H1 (cell line): ENCODE measurements around the gene EXOSC7. TPM values are rescaled to one million over a fixed set of nuclear protein-coding genes. Genes with fewer than 3 reads are reported as not detected.

Experiments used
- CTCF ChIA-PET: fragments of 300-600 bp; sonication (Branson Sonifier 250); formaldehyde crosslinking; loops from one replicate; lab custom pipeline; 2021; ENCODE audit not compliant: partially characterized antibody; lab: Charles Lee
- POLR2A ChIA-PET: fragments of 300-600 bp; sonication (Branson Sonifier 250); formaldehyde crosslinking; loops from one replicate; lab custom pipeline; 2021; ENCODE audit warnings: inconsistent platforms; ENCODE audit not compliant: partially characterized antibody; lab: Charles Lee
- DNase-seq, 2 experiments: peaks; one replicate each; pipeline versions ENCODE4 v3.0.0 to v3.0.0-alpha.2; 2010 to 2022; ENCODE audit warnings: low spot score in 2 of 2, low read depth in 1 of 2, mixed read lengths in 1 of 2
- FAIRE-seq: peaks from 2 replicates; lab custom pipeline; 2011; peaks lifted over from hg19 to GRCh38; lab: Jason Lieb, UNC
- H2AFZ ChIP-seq: 2 replicates; pipeline ENCODE4 v1.8.1; 2012; ENCODE audit warnings: low read length, inconsistent platforms
- H2AK5ac ChIP-seq: 2 replicates; pipeline ENCODE4 v1.6.1; 2013; ENCODE audit warnings: low read depth, low read length
- H2BK120ac ChIP-seq: replicated peaks from 2 replicates; pipeline ENCODE3; 2013; ENCODE audit warnings: low read depth, low read length, inconsistent platforms
- H2BK12ac ChIP-seq: 2 replicates; pipeline ENCODE4 v1.6.1; 2013; ENCODE audit warnings: low read depth, low read length
- H2BK15ac ChIP-seq: 2 replicates; pipeline ENCODE4 v1.6.1; 2013; ENCODE audit warnings: low read length
- H2BK20ac ChIP-seq: 2 replicates; pipeline ENCODE4 v1.6.1; 2013; ENCODE audit warnings: low read length
- H2BK5ac ChIP-seq: 2 replicates; pipeline ENCODE4 v1.6.1; 2013; ENCODE audit warnings: low read depth, low read length
- H3K14ac ChIP-seq: 2 replicates; pipeline ENCODE4 v1.6.1; 2013; ENCODE audit warnings: inconsistent platforms; ENCODE audit not compliant: insufficient read length
- H3K18ac ChIP-seq: 2 replicates; pipeline ENCODE4 v1.6.1; 2013; ENCODE audit warnings: low read length; ENCODE audit errors: extremely low read depth
- H3K23ac ChIP-seq: 2 replicates; pipeline ENCODE4 v1.6.1; 2013; ENCODE audit warnings: inconsistent platforms; ENCODE audit not compliant: insufficient read length
- H3K23me2 ChIP-seq: 2 replicates; pipeline ENCODE4 v1.6.1; 2013; ENCODE audit warnings: low read depth, low read length
- H3K27ac ChIP-seq: 2 replicates; pipeline ENCODE4 v1.6.1; 2011; ENCODE audit warnings: low read depth, low read length, inconsistent platforms
- H3K27me3 ChIP-seq, 4 experiments: replicated peaks in 1 of 4; 1 replicate in 1 of 4; 2 replicates in 3 of 4; pipeline versions ENCODE4 v1.6.1 to v1.8.1; 2011 to 2013; ENCODE audit warnings: low read length in 3 of 4, mild to moderate bottlenecking in 3 of 4, inconsistent platforms in 2 of 4, mixed read lengths in 2 of 4, moderate library complexity in 1 of 4; ENCODE audit not compliant: control insufficient read depth in 3 of 4, insufficient read depth in 3 of 4; ENCODE audit errors: extremely low read depth in 1 of 4
- H3K36me3 ChIP-seq, 4 experiments: 2 replicates each; pipeline versions ENCODE4 v1.6.1 to v1.8.1; 2011 to 2013; ENCODE audit warnings: mild to moderate bottlenecking in 4 of 4, low read length in 3 of 4, moderate library complexity in 2 of 4, control low read depth in 1 of 4, inconsistent platforms in 1 of 4; ENCODE audit not compliant: insufficient read depth in 4 of 4, control insufficient read depth in 2 of 4
- H3K4ac ChIP-seq: replicated peaks from 2 replicates; pipeline ENCODE3; 2013; ENCODE audit warnings: low read length, low read depth, mixed read lengths, inconsistent platforms; ENCODE audit not compliant: insufficient read length
- H3K4me1 ChIP-seq, 4 experiments: replicated peaks in 1 of 4; 1 replicate in 1 of 4; 2 replicates in 3 of 4; pipeline versions ENCODE4 v1.6.1 to v1.8.1; 2011 to 2013; ENCODE audit warnings: low read length in 3 of 4, inconsistent platforms in 2 of 4, mixed read lengths in 1 of 4; ENCODE audit not compliant: insufficient read depth in 4 of 4, control insufficient read depth in 3 of 4
- H3K4me2 ChIP-seq, 2 experiments: 2 replicates each; pipeline versions ENCODE4 v1.6.1 to v1.8.1; 2011 to 2013; ENCODE audit warnings: low read depth in 2 of 2, low read length in 2 of 2, control low read depth in 1 of 2, inconsistent platforms in 1 of 2, mild to moderate bottlenecking in 1 of 2; ENCODE audit not compliant: insufficient read depth in 1 of 2
- H3K4me3 ChIP-seq, 4 experiments: fragments of 200-600, 300-600 bp in 1 of 4; sonication (generic), shearing (Covaris generic), sonication (Bioruptor Twin) in 1 of 4; 2 replicates each; pipeline versions ENCODE4 v1.5.1 to v1.8.1; 2011 to 2016; ENCODE audit warnings: low read length in 4 of 4, low read depth in 3 of 4, control low read depth in 2 of 4, inconsistent platforms in 2 of 4, mild to moderate bottlenecking in 2 of 4, mixed read lengths in 1 of 4, moderate library complexity in 1 of 4; ENCODE audit not compliant: insufficient read depth in 2 of 4; ENCODE audit errors: extremely low read depth in 1 of 4
- H3K56ac ChIP-seq: replicated peaks from 2 replicates; pipeline ENCODE3; 2013; ENCODE audit warnings: low read depth, mild to moderate bottlenecking, mixed read lengths, low read length, inconsistent platforms; ENCODE audit not compliant: insufficient read length
- H3K79me1 ChIP-seq: 2 replicates; pipeline ENCODE4 v1.6.1; 2013; ENCODE audit warnings: low read depth, low read length, control low read depth
- H3K79me2 ChIP-seq, 2 experiments: 2 replicates each; pipeline versions ENCODE4 v1.6.1 to v1.8.1; 2012 to 2013; ENCODE audit warnings: low read length in 2 of 2, mild to moderate bottlenecking in 2 of 2, inconsistent platforms in 1 of 2; ENCODE audit not compliant: insufficient read depth in 2 of 2, control insufficient read depth in 1 of 2
- H3K9ac ChIP-seq, 4 experiments: replicated peaks in 1 of 4; 1 replicate in 1 of 4; 2 replicates in 3 of 4; pipeline versions ENCODE4 v1.6.1 to v1.8.1; 2011 to 2013; ENCODE audit warnings: low read depth in 3 of 4, low read length in 3 of 4, control low read depth in 2 of 4, mild to moderate bottlenecking in 2 of 4, moderate library complexity in 2 of 4, inconsistent platforms in 1 of 4; ENCODE audit errors: extremely low read depth in 1 of 4
- H3K9me3 ChIP-seq, 2 experiments: 2 replicates each; pipeline versions ENCODE4 v1.6.1 to v1.8.1; 2012 to 2013; ENCODE audit warnings: mild to moderate bottlenecking in 2 of 2, moderate library complexity in 2 of 2, control low read depth in 1 of 2, inconsistent platforms in 1 of 2, low read depth in 1 of 2, low read length in 1 of 2, mixed read lengths in 1 of 2; ENCODE audit not compliant: insufficient read depth in 2 of 2
- H4K20me1 ChIP-seq, 2 experiments: replicated peaks in 1 of 2; 2 replicates each; pipeline versions ENCODE3 to v1.8.1; 2011 to 2013; ENCODE audit warnings: inconsistent platforms in 2 of 2, low read length in 2 of 2, mild to moderate bottlenecking in 1 of 2; ENCODE audit not compliant: insufficient read depth in 2 of 2, control insufficient read depth in 1 of 2
- H4K5ac ChIP-seq: 2 replicates; pipeline ENCODE4 v1.6.1; 2013; ENCODE audit warnings: low read length, low read depth, mixed read lengths, inconsistent platforms; ENCODE audit not compliant: insufficient read length
- H4K8ac ChIP-seq: 2 replicates; pipeline ENCODE4 v1.8.0; 2013; ENCODE audit warnings: mild to moderate bottlenecking, moderate library complexity, low read length, inconsistent platforms; ENCODE audit not compliant: insufficient read depth; ENCODE audit errors: extremely low read depth
- H4K91ac ChIP-seq: replicated peaks from 2 replicates; pipeline ENCODE3; 2013; ENCODE audit warnings: low read length, mixed read lengths, inconsistent platforms; ENCODE audit not compliant: insufficient read length
- CHD2 ChIP-seq: IDR thresholded peaks from 2 replicates; pipeline ENCODE4 v1.6.1; 2012; ENCODE audit warnings: low read length, improper control_type of control experiment
- JUND ChIP-seq: IDR thresholded peaks from 2 replicates; pipeline ENCODE4 v1.6.1; 2011; ENCODE audit warnings: mild to moderate bottlenecking, improper control_type of control experiment, low read length
- KDM5A ChIP-seq: fragments of 200-600 bp; IDR thresholded peaks from 2 replicates; pipeline ENCODE4 v1.7.1; 2012; ENCODE audit warnings: mild to moderate bottlenecking, low read length, inconsistent platforms, mixed read lengths
- NRF1 ChIP-seq: IDR thresholded peaks from 2 replicates; pipeline ENCODE4 v1.6.1; 2011; ENCODE audit warnings: mild to moderate bottlenecking, low read depth, low read length, improper control_type of control experiment
- RXRA ChIP-seq: IDR thresholded peaks from 2 replicates; pipeline ENCODE4 v1.6.1; 2011; ENCODE audit warnings: low read depth, mild to moderate bottlenecking, low read length, moderate library complexity; ENCODE audit not compliant: insufficient read depth
- SIX5 ChIP-seq: IDR thresholded peaks from 2 replicates; pipeline ENCODE4 v1.6.1; 2011; ENCODE audit warnings: mild to moderate bottlenecking, low read depth, low read length
- SP1 ChIP-seq: IDR thresholded peaks from 2 replicates; pipeline ENCODE4 v1.6.1; 2011; ENCODE audit warnings: low read depth, low read length
- SUZ12 ChIP-seq: fragments of 200-600 bp; sonication (generic); IDR thresholded peaks from 2 replicates; pipeline ENCODE4 v1.6.1; 2012; ENCODE audit warnings: mild to moderate bottlenecking, inconsistent platforms, low read length, moderate library complexity, mixed read lengths
- TAF1 ChIP-seq: IDR thresholded peaks from 2 replicates; pipeline ENCODE4 v1.6.1; 2011; ENCODE audit warnings: mild to moderate bottlenecking, low read depth, low read length
- TAF7 ChIP-seq: optimal IDR thresholded peaks from 2 replicates; pipeline ENCODE3; 2011; ENCODE audit warnings: low read depth, mild to moderate bottlenecking, inconsistent platforms, low read length, moderate library complexity, borderline replicate concordance
- TBP ChIP-seq: IDR thresholded peaks from 2 replicates; pipeline ENCODE4 v1.6.1; 2011; ENCODE audit warnings: low read depth, low read length, improper control_type of control experiment
- USF2 ChIP-seq: IDR thresholded peaks from 2 replicates; pipeline ENCODE4 v1.6.1; 2011; ENCODE audit warnings: low read length, improper control_type of control experiment
- ZNF274 ChIP-seq: IDR thresholded peaks from 2 replicates; pipeline ENCODE4 v1.7.0; 2012; ENCODE audit warnings: low read length, borderline replicate concordance; ENCODE audit errors: extremely low read depth
- WGBS, 2 experiments: shearing (Covaris generic) in 1 of 2; methylation state at CpG; one replicate each; pipeline versions ENCODE4 v1.1.6 to v1.1.7; 2013 to 2015; ENCODE audit warnings: low lambda C conversion rate in 2 of 2, mixed read lengths in 2 of 2, inconsistent platforms in 1 of 2, low coverage in 1 of 2, missing lambda C conversion rate in 1 of 2; ENCODE audit not compliant: insufficient replicate concordance in 2 of 2, insufficient coverage in 1 of 2, insufficient read length in 1 of 2; ENCODE audit errors: extremely low coverage in 1 of 2, missing lambda C conversion rate in 1 of 2; 5-methylcytosine and 5-hydroxymethylcytosine counted together
- polyA plus RNA-seq, 7 experiments: library from polyadenylated mRNA; depleted of rRNA in 3 of 7; stranded (reverse) in 5 of 7; unstranded in 2 of 7; fragments of >200 nt in 5 of 7; fragments of 200-250 nt in 2 of 7; gene quantifications; 1 replicate in 5 of 7; 2 replicates in 1 of 7; 4 replicates in 1 of 7; pipeline versions ENCODE4 v1.2.1 to v1.2.3, GENCODE V29; 2011 to 2013; ENCODE audit warnings: missing spikeins in 2 of 7, mixed read lengths in 2 of 7
- total RNA-seq: library from RNA; stranded (reverse); fragmentation: NEBNext Ultra II Directional; extraction: Animal tissue kit (Norgen Biotek cat#: 25700); gene quantifications from 2 replicates; pipeline ENCODE4 v1.2.1, GENCODE V29; 2021

EXOSC7 gene
- total and polyA plus RNA-seq, 2 of the 8 experiments (the other 6 are each of a cell fraction or from before 2014, with no cell fraction given): 92.7 to 94.5 TPM

- FAIRE-seq: no peak
- Histone ChIP-seq H3K18ac (no peak overlapping the region), H2BK12ac (no peak overlapping the region), H2BK15ac (no peak overlapping the region), H3K14ac (no peak overlapping the region), H4K20me1 (peaks cover 9 to 15% of the 10 kb centered on the region in 2 experiments), H3K4me1 (no peaks in the 10 kb centered on the region), H3K23me2 (no peaks in the 10 kb centered on the region), H4K8ac (no peak overlapping the region), H4K91ac (no peak overlapping the region), H3K27me3 (no peaks in the 10 kb centered on the region), H3K56ac (no peak overlapping the region), H3K23ac (no peak overlapping the region), H3K9me3 (peaks cover 2 to 11% of the 10 kb centered on the region in 2 experiments; a peak in 1 of 4 replicates), H3K4ac (no peak overlapping the region), H3K79me2 (peaks cover 40 to 95% of the 10 kb centered on the region in 2 experiments), H3K4me3 (no peak overlapping the region), H3K27ac (no peak overlapping the region), H3K9ac (no peak overlapping the region), H2BK20ac (no peak overlapping the region), H2BK5ac (no peak overlapping the region), H4K5ac (no peak overlapping the region), H3K79me1 (peaks cover 21% of the 10 kb centered on the region), H3K36me3 (peaks cover 0 to 21% (median 5%) of the 10 kb centered on the region in 4 experiments; a peak in 4 of 8 replicates), H2BK120ac (no peak overlapping the region), H2AK5ac (no peak overlapping the region), H2AFZ (no peak overlapping the region), H3K4me2 (no peak overlapping the region)
- ChIA-PET POLR2A (interaction anchor here (0.8 to 6.6 kb wide), 3 partner anchors 7 to 11 kb away, joined by 3 to 48 read pairs (median 11); partner anchors contain the start of genes EXOSC7 and ZDHHC3), CTCF (interaction anchor here (0.5 to 2.9 kb wide), 6 partner anchors 9 to 1431 kb away, joined by 4 to 18 read pairs (median 4); no protein-coding TSS in a partner anchor)
- DNase-seq: no peak
- WGBS, 2 experiments: 88% methylated on average over 1 of the region's 1 CpG; no CpG with 5 or more reads in 1 of the 2 experiments
- TF ChIP-seq SIX5: no peak
- no peak for TF ChIP-seq TAF1
- TF ChIP-seq JUND: no peak
- TF ChIP-seq CHD2: no peak
- TF ChIP-seq NRF1: no peak
- no peak for TF ChIP-seq TAF7
- no peak for TF ChIP-seq ZNF274
- TF ChIP-seq USF2: no peak
- TF ChIP-seq SUZ12: no peak
- TF ChIP-seq KDM5A: no peak
- no peak for TF ChIP-seq SP1
- TF ChIP-seq RXRA: no peak
- TF ChIP-seq TBP: no peak
Measured at GRCh38 chr3:44983484-44983941, 7.5 kb downstream of the EXOSC7 start.
